HG02571 (cell line): ENCODE data around the gene ALDH3A1.

Source experiments
- ATAC-seq: cut with Tn5 transposase; IDR thresholded peaks from one replicate; pipeline ENCODE4 v1.9.1; 2021; ENCODE audit warnings: mild to moderate bottlenecking, moderate library complexity; ENCODE audit not compliant: unreplicated experiment

ALDH3A1 gene

DNA sequence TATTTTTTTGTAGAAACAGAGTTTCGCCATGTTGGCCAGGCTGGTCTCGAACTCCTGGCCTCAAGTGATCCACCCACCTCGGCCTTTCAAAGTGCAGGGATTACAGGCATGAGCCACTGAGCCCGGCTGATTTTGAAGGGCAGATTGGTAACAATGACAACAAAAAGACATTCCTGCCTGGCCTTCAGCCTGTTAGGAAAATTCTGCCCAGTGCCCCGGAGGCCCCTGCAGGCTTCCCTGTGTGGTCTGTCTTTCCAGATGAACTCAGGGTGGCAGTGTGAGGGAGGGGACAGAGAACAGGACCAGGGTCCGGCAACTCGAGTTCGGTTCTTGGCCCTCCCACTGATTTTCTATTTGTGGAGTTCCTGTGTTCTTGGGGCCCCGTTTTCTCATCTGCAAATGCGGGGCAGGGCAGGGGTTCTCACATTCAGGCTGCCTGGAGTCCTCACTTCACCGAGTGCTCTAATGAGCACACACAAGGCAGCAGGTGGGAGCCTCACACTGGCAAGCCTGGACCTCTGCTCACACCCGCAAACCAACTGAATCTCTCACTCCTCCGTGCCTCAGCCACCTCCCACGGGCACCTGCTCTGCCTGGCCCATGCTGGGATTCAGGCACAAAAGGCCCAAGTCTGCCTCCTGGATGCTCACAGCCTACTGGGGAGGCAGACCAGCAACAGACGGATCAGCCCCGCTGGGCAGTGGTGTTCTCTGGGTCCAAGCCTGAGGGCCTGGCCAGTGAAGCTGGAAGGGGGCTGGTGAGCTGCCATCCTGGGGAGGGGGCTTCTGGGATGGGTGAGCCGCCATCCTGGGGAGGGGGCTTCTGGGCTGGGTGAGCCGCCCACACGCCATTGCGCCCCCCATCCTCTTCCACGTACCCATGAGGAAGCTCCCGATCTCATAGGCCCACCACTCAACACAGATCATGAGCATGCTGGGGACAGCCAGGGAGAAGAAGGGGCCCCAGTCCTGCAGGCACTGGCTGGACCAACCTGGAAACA, 42.0 kb downstream of the ALDH3A1 start:
- no peak for ATAC-seq

DNA sequence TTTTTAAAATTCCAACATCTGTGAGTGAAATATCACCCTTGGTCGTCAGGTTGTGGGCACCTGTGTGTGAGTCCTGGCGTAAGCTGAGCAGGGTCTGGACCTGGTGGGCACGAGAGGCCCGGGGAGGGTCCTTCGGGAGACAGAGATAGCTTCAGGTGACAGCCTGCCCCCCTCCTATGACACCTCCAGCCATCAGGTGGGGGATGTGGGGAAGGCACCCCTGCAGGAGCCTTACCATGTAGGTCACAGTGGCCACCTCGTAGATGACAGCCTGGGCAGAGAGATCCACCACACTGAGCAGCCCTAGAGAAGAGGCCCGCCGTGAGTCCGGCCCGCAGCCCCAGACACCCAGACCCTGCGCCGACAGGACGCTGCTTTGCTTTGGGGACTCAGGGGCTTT, 42.9 kb downstream of the ALDH3A1 start:
- no peak for ATAC-seq

DNA sequence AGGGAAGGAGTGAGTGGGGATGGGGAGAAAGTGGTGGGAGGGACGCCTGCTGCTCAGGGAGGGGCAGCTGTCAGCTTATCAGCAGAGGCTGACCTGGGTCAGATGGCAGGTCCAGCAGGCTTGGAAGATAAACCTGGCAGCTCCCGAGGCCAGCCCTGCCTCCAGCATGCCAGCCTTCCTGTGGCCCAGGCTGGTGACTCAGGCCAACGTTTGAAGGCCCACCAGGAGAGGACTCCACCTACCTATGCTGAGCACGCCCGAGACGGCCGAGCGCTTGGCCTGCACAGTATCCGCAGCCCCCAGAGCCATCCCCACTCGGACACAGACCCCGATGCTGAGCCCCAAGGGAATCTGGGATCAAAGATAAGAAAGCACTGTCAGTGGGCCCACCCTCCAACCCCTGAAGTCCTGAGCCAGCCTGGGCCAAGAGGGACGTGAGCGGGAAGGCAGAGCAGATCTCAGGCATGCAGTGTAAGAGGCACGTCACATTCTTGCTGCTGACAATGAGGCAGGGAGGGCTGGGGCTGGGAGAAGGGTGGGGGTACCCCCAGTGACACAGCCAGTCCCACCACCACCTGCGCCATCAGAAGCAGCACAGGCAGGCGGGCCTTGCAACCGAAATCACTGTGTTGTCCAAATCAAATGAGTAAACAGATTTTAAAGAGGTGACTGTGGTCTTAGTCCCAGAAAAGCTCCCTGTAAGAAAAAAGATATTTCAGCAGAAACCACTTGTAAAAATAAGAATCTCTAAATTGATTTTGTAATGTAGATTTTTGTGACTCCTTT, 44.1 kb downstream of the ALDH3A1 start:
- ATAC-seq: no peak

DNA sequence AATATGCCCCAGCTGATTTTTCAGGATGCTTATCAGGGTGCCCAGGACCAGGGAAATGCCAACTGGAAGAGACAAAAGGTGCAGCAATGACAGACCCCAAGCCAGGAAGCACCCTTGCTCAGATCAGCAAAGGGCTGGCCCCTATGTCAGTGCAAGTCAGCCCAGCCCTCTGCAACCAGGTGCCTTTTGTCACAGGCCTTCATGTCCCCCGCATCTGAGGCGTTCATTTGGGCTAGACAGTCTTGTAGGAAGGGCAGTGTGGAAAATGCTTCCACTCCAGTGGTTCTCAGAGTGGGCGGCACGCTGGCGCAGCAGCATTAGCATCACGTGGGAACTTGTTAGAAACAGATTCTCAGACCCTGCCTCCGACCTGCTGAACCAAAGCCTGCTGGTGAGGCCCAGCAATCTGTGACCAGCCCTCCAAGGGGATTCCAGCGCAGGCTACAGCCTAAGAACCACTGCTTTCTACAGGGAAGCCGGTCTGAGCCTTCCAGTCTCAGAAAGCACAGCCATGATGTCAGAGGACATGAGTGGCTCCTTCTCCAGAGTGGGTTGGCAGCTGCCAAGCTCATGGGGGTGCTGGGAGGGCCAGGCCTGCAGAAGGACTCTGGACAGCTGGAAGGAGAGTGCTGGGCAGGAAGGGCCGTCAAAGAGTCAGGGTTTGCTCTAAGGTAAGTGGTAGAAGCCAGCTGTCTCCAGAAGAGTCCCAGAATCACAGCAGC, 44.8 kb downstream of the ALDH3A1 start:
- no peak for ATAC-seq

DNA sequence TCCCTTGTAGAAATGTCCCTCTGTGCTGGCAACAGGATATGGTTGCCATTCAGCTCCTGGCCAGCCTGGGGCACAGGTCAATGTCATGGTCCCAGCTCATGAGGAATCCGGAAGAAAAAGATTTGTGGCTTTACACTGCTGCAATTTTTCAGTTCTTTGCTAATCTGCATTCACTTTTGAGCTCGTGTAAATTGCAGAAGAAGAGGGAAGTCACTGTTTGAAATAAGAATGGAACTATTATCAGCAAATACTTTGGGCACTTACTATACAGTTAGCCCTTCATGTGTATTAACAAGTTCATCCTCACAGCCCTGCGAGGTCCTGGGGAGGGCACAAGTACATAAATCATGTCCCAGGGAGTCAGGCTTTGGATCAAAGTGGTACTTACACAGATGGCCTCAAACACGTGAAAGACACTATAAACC, 45.9 kb downstream of the ALDH3A1 start:
- no peak for ATAC-seq
